SJSA1 (cell line): ENCODE data around the gene RARA. TPM values are rescaled to one million over a fixed set of nuclear protein-coding genes. Genes with fewer than 3 reads are reported as not detected.
A peak's percentile ranks its signal among the peaks of the same experiment; 100 is the strongest.
"Not testable (repeated sequence)": the region's sequence is repeated elsewhere in the genome, so short reads cannot be mapped to it uniquely, and the experiment has no call there.

Experiments
- DNase-seq, 2 experiments: peaks; one replicate each; pipeline ENCODE4 v3.0.0-alpha.2; 2015 to 2020; ENCODE audit warnings: low spot score in 2 of 2, low read depth in 1 of 2
- H3K27ac ChIP-seq: fragments of 250-450 bp; sonication (Bioruptor Pico); 2 replicates; pipeline ENCODE4 v1.5.1; 2020; ENCODE audit warnings: mild to moderate bottlenecking, moderate library complexity
- H3K27me3 ChIP-seq: fragments of 250-450 bp; sonication (Bioruptor Pico); replicated peaks from 2 replicates; pipeline ENCODE4 v1.5.1; 2020; ENCODE audit warnings: mild to moderate bottlenecking, moderate library complexity
- H3K36me3 ChIP-seq: fragments of 250-450 bp; sonication (Bioruptor Pico); 2 replicates; pipeline ENCODE4 v1.5.1; 2020; ENCODE audit warnings: mild to moderate bottlenecking
- H3K4me1 ChIP-seq: fragments of 250-450 bp; sonication (Bioruptor Pico); replicated peaks from 2 replicates; pipeline ENCODE4 v1.6.1; 2021; ENCODE audit warnings: mild to moderate bottlenecking
- H3K4me3 ChIP-seq: fragments of 250-450 bp; sonication (Bioruptor Pico); 2 replicates; pipeline ENCODE4 v1.5.1; 2020; ENCODE audit warnings: mild to moderate bottlenecking
- H3K9me3 ChIP-seq: fragments of 250-450 bp; sonication (Bioruptor Pico); replicated peaks from 2 replicates; pipeline ENCODE4 v1.5.1; 2020; ENCODE audit warnings: mild to moderate bottlenecking
- total RNA-seq: library from RNA; depleted of rRNA; stranded (reverse); fragments of >200 nt; shearing (Covaris generic); gene quantifications from 2 replicates; pipeline ENCODE4 v1.2.3, GENCODE V29; 2014

Gene RARA
- total RNA-seq, 1 experiment from 2014 or later = 38.5 TPM

GRCh38 chr17:40304552-40304863 is 4.5 kb upstream of the RARA start:
- Histone ChIP-seq H3K4me1 (peaks cover 68% of the 10 kb centered on the region), H3K36me3 (peaks cover 40% of the 10 kb centered on the region), H3K27ac (peak overlapping the region; percentile 79)
- not testable (repeated sequence) for H3K27me3 ChIP-seq, H3K4me3 ChIP-seq, H3K9me3 ChIP-seq
- DNase-seq = peak; percentile 92 to 94

GRCh38 chr17:40304866-40305265 is 4.1 kb upstream of the RARA start:
- peak in 1 of 2 experiments; percentile 76 for DNase-seq
- not testable (repeated sequence) for H3K9me3 ChIP-seq, H3K27me3 ChIP-seq, H3K4me3 ChIP-seq
- Histone ChIP-seq H3K36me3 (peaks cover 37% of the 10 kb centered on the region), H3K4me1 (peaks cover 72% of the 10 kb centered on the region), H3K27ac (peak overlapping the region; percentile 79)

GRCh38 chr17:40306395-40306794 is 2.6 kb upstream of the RARA start:
- H3K36me3 ChIP-seq = peaks cover 22% of the 10 kb centered on the region
- H3K4me1 ChIP-seq = peaks cover 87% of the 10 kb centered on the region
- DNase-seq = no peak
- H3K4me3 ChIP-seq = no peak overlapping the region
- no peaks in the 10 kb centered on the region for H3K27me3 ChIP-seq
- H3K9me3 ChIP-seq = no peaks in the 10 kb centered on the region
- peak overlapping the region; percentile 53 for H3K27ac ChIP-seq

GRCh38 chr17:40307001-40307730 is 1.8 kb upstream of the RARA start:
- Histone ChIP-seq H3K27me3 (no peaks in the 10 kb centered on the region), H3K4me3 (no peak overlapping the region), H3K36me3 (peaks cover 14% of the 10 kb centered on the region), H3K27ac (peak overlapping the region; percentile 53), H3K9me3 (no peaks in the 10 kb centered on the region), H3K4me1 (peaks cover 95% of the 10 kb centered on the region)
- DNase-seq = peak; percentile 69 to 85

GRCh38 chr17:40307740-40308239 is 1.2 kb upstream of the RARA start:
- Histone ChIP-seq H3K27ac (peak overlapping the region; percentile 53; the same call in 1 of the 2 replicates), H3K4me3 (no peak overlapping the region), H3K4me1 (peaks cover 98% of the 10 kb centered on the region), H3K27me3 (no peaks in the 10 kb centered on the region), H3K9me3 (no peaks in the 10 kb centered on the region), H3K36me3 (peaks cover 8% of the 10 kb centered on the region)
- no peak for DNase-seq

GRCh38 chr17:40309949-40310510 is 1.1 kb downstream of the RARA start:
- Histone ChIP-seq H3K4me1 (peaks cover 98% of the 10 kb centered on the region), H3K27me3 (no peaks in the 10 kb centered on the region), H3K36me3 (no peaks in the 10 kb centered on the region), H3K27ac (no peak overlapping the region), H3K4me3 (no peak overlapping the region), H3K9me3 (no peaks in the 10 kb centered on the region)
- DNase-seq = no peak

GRCh38 chr17:40310882-40311391 is 2.0 kb downstream of the RARA start:
- no peak overlapping the region for H3K27ac ChIP-seq
- H3K9me3 ChIP-seq = no peaks in the 10 kb centered on the region
- no peaks in the 10 kb centered on the region for H3K27me3 ChIP-seq
- H3K4me1 ChIP-seq = peaks cover 100% of the 10 kb centered on the region
- no peaks in the 10 kb centered on the region for H3K36me3 ChIP-seq
- DNase-seq = no peak
- H3K4me3 ChIP-seq = no peak overlapping the region

GRCh38 chr17:40311575-40311974 is 2.6 kb downstream of the RARA start:
- Histone ChIP-seq H3K27me3 (no peaks in the 10 kb centered on the region), H3K4me3 (no peak overlapping the region), H3K36me3 (no peaks in the 10 kb centered on the region), H3K27ac (no peak overlapping the region), H3K9me3 (no peaks in the 10 kb centered on the region), H3K4me1 (peaks cover 100% of the 10 kb centered on the region)
- no peak for DNase-seq

GRCh38 chr17:40312131-40312731 is 3.3 kb downstream of the RARA start:
- Histone ChIP-seq H3K27ac (no peak overlapping the region), H3K27me3 (no peaks in the 10 kb centered on the region), H3K9me3 (no peaks in the 10 kb centered on the region), H3K4me3 (no peak overlapping the region), H3K36me3 (no peaks in the 10 kb centered on the region), H3K4me1 (peaks cover 100% of the 10 kb centered on the region)
- DNase-seq = no peak

GRCh38 chr17:40312893-40313667 is 4.1 kb downstream of the RARA start:
- DNase-seq = no peak
- no peaks in the 10 kb centered on the region for H3K27me3 ChIP-seq
- peaks cover 98% of the 10 kb centered on the region for H3K4me1 ChIP-seq
- H3K9me3 ChIP-seq = no peaks in the 10 kb centered on the region
- H3K4me3 ChIP-seq = no peak overlapping the region
- H3K36me3 ChIP-seq = peaks cover under 1% of the 10 kb centered on the region; the same call in 1 of the 2 replicates
- H3K27ac ChIP-seq = no peak overlapping the region

GRCh38 chr17:40313668-40314583 is 4.9 kb downstream of the RARA start:
- H3K4me1 ChIP-seq = peaks cover 89% of the 10 kb centered on the region
- no peaks in the 10 kb centered on the region for H3K27me3 ChIP-seq
- H3K4me3 ChIP-seq = no peak overlapping the region
- peaks cover 9% of the 10 kb centered on the region for H3K36me3 ChIP-seq
- peaks cover 2% of the 10 kb centered on the region; the same call in 1 of the 2 replicates for H3K9me3 ChIP-seq
- H3K27ac ChIP-seq = no peak overlapping the region
- no peak for DNase-seq

- H3K4me1 ChIP-seq = peaks cover 83% of the 10 kb centered on the region
- H3K27me3 ChIP-seq = no peaks in the 10 kb centered on the region
- DNase-seq = peak; percentile 91 to 99
- peak overlapping the region; percentile 46; the same call in 1 of the 2 replicates for H3K27ac ChIP-seq
- H3K36me3 ChIP-seq = peaks cover 12% of the 10 kb centered on the region
- H3K4me3 ChIP-seq = no peak overlapping the region
- peaks cover 2% of the 10 kb centered on the region; the same call in 1 of the 2 replicates for H3K9me3 ChIP-seq
Measured at GRCh38 chr17:40314584-40314956, 5.6 kb downstream of the RARA start.

GRCh38 chr17:40315206-40315605 is 6.2 kb downstream of the RARA start:
- no peak overlapping the region for H3K4me3 ChIP-seq
- peak overlapping the region; percentile 55 for H3K27ac ChIP-seq
- peaks cover 81% of the 10 kb centered on the region for H3K4me1 ChIP-seq
- peaks cover 2% of the 10 kb centered on the region; the same call in 1 of the 2 replicates for H3K9me3 ChIP-seq
- H3K27me3 ChIP-seq = no peaks in the 10 kb centered on the region
- no peak for DNase-seq
- H3K36me3 ChIP-seq = peaks cover 15% of the 10 kb centered on the region
